T-helper 22 cell (primary cell): ENCODE results near the gene FAT2.
"Not testable (repeated sequence)": the region's sequence is repeated elsewhere in the genome, so short reads cannot be mapped to it uniquely, and the experiment has no call there.

ENCODE experiments used
- DNase-seq: peaks from one replicate; pipeline ENCODE4 v3.0.0-alpha.2; 2020; ENCODE audit warnings: low read depth

FAT2 gene

GRCh38 chr5:151581812-151582583, 9.1 kb downstream of the FAT2 start:
- DNase-seq, result no peak

- DNase-seq, result no peak
Measured at GRCh38 chr5:151581347-151581746, 9.8 kb downstream of the FAT2 start.

- DNase-seq, result no peak
Measured at GRCh38 chr5:151580858-151581257, 10.3 kb downstream of the FAT2 start.

DNA sequence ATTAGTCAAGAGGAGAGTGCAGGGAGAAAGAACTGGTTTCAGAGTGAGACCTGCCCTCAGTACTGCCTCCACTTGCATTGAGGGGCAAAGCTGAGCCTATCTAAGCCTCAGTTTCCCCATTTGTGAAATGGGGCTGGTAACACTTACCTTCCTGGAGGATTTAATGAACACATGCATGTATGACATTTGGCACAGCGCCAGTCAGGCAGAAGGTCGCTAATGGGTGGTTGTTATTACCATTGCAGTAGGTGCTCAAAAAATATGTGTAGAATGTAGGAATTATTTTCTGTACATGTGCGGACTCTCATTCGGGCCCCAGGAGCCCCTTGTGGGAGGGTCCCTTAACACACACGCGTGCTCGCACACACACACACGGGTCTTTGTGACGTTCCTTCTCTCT, 10.9 kb downstream of the FAT2 start:
- DNase-seq, result no peak

DNA sequence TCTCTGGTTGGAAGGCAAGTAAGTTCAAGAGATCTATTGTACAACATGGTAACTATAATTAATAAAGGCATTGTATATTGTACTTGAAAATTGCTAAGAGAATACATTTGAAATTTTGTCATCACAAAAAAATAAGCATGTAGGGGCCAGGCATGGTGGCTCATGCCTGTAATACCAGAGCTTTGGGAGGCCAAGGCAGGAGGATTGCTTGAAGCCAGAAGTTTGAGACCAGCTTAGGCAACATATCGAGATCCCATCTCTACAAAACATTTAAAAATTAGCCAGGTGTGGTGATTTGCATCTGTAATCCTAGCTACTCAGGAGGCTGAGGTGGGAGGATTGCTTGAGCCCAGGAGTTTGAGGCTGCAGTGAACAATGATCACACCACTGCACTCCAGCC, 12.0 kb downstream of the FAT2 start:
- DNase-seq, result not testable (repeated sequence)

DNA sequence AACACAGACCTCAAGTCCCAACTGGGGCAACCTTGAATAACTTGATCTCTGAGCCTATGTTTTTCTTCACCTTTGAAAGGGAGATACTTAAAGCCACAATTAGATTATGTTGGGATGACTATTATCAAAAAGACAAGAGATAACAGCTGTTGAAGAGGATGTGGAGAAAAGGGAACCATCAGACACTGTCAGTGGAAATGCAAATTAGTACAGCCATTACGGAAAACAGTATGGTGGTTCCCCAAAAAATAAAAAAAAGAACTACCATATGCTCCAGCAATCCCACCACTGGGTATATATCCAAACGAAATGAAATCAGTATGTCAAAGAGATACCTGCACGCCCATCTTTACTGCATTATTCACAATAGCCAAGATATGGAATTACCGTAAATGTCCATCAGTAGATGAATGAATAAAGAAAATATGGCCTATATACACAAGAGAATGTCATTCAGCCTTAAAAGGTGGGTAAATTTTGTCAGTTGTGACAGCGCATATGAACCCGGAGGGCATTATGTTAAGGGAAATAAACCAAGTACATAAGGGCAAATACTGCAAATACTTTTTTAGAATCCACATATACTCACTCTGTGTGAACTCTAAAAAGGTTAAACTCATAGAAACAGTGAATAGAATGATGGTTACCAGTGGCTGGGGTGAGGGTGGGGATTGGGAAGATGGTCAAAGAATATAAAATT, 12.7 kb downstream of the FAT2 start:
- no peak for DNase-seq

DNA sequence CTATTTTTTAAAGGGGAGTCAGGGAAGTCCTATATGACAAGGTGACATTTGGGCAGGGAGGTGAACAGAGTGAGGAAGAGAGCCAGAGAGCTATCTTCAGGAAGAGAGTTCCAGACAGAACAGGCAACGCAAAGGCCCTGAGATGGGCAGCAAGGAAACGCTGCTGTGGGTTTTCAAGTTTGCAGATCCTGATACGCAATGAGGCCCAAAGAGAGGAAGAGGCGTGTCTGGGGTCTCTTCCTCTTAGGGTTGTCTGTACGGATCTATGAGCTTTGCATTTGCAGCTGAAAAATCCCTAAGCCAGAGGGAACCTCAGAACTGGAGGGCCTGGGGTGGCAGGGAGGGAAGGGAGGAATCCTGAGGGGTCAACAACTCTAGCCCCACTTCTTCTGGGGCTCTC, 13.6 kb downstream of the FAT2 start:
- no peak for DNase-seq

GRCh38 chr5:151574444-151574996, 16.6 kb downstream of the FAT2 start:
- no peak for DNase-seq

GRCh38 chr5:151572657-151573368, 18.3 kb downstream of the FAT2 start:
- no peak for DNase-seq

DNA sequence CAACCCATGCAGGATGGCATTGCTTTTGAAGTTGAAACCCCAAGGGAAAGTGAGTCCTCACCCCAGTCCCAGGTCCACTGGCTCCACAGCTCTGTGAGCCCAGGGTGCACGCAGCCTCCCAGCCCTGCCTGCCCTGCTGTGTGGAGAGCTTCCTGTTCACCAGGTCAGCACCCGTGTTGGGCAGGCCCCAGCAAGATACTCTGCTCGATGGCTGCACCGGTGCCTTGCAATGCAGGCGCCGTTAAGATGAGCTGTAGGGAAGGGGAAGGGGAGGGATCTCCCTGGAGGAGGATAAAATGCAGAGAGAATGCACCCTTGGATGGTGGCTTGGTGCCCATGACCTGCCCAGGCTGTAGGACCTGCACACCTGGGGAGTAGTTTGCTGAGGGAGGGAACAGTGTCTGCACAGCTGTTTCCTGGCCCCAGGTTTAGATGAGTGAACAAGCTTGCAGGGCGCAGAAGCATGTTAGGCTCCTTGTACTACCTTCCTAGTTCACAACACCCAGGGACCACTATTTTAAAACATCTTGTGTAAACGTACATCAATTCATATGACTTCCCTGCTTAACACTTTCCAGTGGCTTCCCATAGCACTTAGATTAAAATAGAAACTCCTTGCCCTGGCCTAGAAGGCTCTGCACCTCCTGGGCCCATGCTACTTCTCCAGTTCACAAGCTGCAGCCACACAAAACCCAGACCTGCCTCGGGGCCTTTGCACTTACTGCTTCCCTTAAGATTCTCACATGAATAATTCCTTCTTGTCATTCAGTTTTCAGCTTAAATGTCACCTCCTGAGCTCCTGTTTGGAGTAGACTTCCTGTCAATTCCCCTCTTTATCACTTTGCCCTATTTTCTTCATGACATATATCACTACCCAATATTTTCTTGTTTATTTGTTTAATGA, 19.6 kb downstream of the FAT2 start:
- DNase-seq, result no peak

GRCh38 chr5:151570512-151571269, 20.4 kb downstream of the FAT2 start:
- DNase-seq, result no peak

- no peak for DNase-seq
Measured at GRCh38 chr5:151570058-151570457, 21.1 kb downstream of the FAT2 start.

DNA sequence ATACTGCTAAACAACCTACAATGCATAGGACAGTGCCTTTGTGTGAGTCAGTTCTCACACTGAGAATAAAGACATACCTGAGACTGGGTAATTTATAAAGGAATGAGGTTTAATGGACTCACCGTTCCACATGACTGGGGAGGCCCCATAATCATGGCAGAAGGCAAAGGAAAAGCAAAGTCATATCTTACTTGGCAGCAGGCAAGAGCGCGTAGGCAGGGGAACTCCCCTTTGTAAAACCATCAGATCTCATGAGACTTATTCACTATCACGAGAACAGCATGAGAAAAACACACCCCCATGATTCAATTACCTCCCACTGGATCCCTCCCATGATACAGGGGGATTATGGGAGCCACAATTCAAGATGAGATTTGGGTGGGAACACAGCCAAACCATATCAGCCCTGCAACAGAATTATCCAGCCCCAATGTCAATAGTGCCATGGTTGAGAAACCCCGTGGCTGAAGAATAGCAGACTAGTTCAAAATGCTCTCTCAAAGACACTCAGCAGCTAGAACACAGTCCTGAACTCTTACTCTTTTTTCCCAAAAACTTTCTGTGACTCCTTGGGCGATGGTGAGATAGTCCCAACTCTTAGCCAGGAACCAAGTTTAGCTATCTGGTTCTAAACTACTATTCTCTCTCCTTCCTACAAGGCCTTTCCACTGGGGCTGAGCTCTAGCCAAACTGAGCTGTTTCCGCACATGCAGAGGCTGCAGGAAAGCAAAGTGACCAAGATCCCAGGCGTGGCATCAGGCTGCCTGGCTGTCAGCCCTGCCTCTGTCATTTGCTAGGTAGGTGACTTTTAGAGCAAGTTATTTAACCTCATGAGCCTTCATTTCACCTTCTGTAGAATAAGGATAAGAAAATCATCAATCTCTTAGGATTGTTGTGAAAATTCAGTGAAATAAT, 21.7 kb downstream of the FAT2 start:
- no peak for DNase-seq

- DNase-seq, result no peak
Measured at GRCh38 chr5:151568036-151568435, 23.1 kb downstream of the FAT2 start.

GRCh38 chr5:151565971-151566370, 25.2 kb downstream of the FAT2 start:
- DNase-seq, result no peak

DNA sequence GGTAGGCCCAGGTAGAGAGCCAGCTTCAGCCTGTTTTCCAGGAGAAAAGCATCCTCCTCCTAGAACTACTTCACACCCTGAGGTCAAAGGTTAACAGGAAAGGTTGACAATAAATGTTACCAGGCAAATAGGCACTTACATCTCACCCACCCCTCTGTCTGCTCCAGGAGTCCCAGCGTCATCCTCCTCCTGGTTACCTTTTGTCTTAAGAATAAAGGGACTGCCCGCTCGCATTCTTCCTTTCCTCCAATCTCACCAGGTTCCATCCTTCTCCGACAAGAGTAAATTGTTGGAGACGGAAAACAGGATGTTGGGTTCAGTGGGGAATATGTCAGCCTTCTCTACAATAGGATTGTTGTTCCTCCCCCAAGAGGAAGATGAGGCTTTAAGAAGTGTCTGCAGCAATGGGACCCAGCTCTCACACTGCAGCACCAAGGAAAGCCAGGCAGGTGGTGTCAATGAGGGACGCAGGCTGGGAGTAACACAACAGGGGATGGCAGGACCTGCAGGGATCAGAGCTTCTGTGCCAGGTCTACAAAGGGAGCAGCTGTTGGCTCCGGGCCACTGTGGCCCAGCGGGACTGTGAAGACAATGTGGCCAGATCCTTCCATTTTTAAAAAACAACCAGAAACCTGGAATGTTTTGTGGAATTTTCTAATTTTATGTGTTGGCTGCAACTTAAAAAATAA, 29.0 kb downstream of the FAT2 start:
- no peak for DNase-seq

DNA sequence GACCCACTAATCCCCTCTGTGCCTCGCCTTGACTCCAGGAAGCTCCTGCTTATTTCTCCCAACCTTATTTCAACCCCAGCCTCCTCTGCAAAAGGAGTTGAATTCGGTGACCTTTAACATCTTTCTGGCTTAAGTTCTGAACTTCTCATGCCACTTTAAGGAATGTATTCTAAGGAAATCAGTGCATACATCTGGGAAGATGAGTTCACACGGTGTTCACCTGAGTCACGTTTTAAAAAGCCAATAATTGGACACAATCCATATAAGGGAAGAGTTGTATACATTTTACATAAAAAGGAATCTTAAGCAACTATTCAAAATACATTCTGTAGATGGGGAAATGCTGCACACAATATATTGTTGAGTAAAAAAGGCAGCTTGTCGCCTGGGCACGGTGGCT, 33.2 kb downstream of the FAT2 start:
- DNase-seq, result no peak

GRCh38 chr5:151557466-151557865, 33.7 kb downstream of the FAT2 start:
- no peak for DNase-seq

DNA sequence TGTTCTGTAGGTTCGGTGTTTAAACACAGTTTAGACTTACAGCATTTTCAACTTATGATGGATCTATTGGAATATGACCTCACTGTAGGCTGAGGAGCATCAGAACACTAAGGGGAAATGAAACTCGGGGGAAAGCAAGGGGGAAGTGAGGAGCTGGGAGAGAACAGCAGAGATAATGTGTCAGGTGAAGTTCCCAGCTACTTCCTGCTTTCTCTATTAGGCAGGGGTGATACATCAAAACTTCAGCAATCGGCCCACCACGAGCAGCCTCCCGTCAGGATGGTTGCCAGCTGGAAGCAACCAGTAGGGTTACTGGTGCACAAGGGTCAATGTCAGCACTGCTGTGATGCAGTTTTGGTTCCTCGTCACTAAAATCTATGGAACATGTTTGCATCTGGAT, 34.3 kb downstream of the FAT2 start:
- no peak for DNase-seq
